Peyer's patch (tissue), 4 donors: ENCODE results near the gene AKIP1.

ENCODE experiments used
- CTCF ChIP-seq, 6 experiments: fragments of 450-650 bp in 4 of 6; fragments of 200-600 bp in 2 of 6; sonication (generic) in 1 of 6; IDR thresholded peaks; one replicate each; pipeline ENCODE4 v1.5.1; 2017 to 2019; ENCODE audit warnings: antibody characterized with exemption in 6 of 6, mild to moderate bottlenecking in 3 of 6, moderate library complexity in 1 of 6
- POLR2A ChIP-seq, 2 donors: fragments of 450-650 bp; IDR thresholded peaks; one replicate each; pipeline ENCODE4 v1.5.1; 2017; ENCODE audit warnings: antibody characterized with exemption in 2 of 2, mild to moderate bottlenecking in 2 of 2, moderate library complexity in 2 of 2

GRCh38 chr11:8908099-8908498, 2.9 kb upstream of the AKIP1 start:
- TF ChIP-seq POLR2A (IDR thresholded peaks at IDR 0.05) (no peak), CTCF (IDR thresholded peaks at IDR 0.05) (no peak)
